Measurements from ENCODE around the gene IL36G.

Gene IL36G

GRCh38 chr2:113024764-113025163, 47.0 kb downstream of the IL36G start:
- no peak for DNase-seq

- peak; percentile 38 to 53 for DNase-seq
Observed at GRCh38 chr2:113025737-113026136, 47.9 kb downstream of the IL36G start.

GRCh38 chr2:113027691-113028090, 49.9 kb downstream of the IL36G start:
- DNase-seq = no peak

- no peak for DNase-seq
Observed at GRCh38 chr2:113028112-113028511, 50.3 kb downstream of the IL36G start.

GRCh38 chr2:113032737-113033136, 54.9 kb downstream of the IL36G start:
- peak; percentile 22 to 62 for DNase-seq

GRCh38 chr2:113034016-113034415, 56.2 kb downstream of the IL36G start:
- DNase-seq = no peak
